Left renal pelvis (tissue), 4 donors: ENCODE data around the gene APOO. TPM values are rescaled to one million over a fixed set of nuclear protein-coding genes. Genes with fewer than 3 reads are reported as not detected.

ENCODE experiments used
- DNase-seq, 4 donors: peaks; one replicate each; pipeline ENCODE4 v3.0.0-alpha.2; 2013; ENCODE audit warnings: low read depth in 4 of 4, low spot score in 3 of 4
- polyA plus RNA-seq, 4 donors: library from polyadenylated mRNA; unstranded; fragments of 120-200 nt; gene quantifications; one replicate each; pipeline ENCODE4 v1.2.1, GENCODE V29; 2013; ENCODE audit not compliant: insufficient read length in 4 of 4

Gene APOO
- polyA plus RNA-seq, 4 donors: 22.4 to 43.9 (median 37.3) TPM

DNA sequence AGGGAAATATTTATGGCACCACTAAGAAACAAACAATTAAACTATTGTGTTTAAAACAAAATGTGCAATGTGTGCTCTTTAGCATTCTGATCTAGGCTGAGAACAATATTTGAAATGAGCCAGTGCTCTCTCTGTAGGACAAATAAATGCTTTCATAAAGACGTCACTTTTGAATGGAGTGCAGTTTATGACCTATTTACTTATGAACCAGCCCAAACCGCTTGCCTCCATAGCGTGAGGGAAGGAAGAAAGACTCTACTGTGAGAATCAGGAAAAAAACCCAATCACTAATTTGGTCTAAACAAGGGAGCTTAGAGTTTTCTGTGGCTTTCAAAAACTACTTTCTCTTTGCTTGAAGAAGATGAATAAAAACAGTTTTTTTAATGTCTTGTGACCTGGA lies 85.3 kb downstream of the APOO start:
- no peak for DNase-seq

DNA sequence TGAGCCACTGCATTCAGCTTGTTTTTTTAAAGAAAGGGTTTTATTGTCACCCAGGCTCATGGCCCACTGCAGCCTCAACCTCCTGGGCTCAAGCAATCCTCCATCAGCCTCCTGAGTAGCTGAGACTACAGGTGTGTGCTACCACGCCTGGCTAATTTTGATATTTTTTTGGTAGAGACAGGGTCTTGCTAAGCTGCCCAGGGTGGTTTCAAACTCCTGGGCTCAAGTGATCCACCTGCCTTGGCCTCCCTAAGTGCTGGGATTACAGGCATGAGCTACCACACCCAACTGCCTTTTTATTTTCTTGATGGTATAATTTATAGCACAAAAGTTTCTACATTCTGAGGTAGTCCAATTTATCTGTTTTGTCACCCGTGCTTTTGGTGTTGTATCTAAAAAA lies 85.9 kb downstream of the APOO start:
- DNase-seq: no peak

DNA sequence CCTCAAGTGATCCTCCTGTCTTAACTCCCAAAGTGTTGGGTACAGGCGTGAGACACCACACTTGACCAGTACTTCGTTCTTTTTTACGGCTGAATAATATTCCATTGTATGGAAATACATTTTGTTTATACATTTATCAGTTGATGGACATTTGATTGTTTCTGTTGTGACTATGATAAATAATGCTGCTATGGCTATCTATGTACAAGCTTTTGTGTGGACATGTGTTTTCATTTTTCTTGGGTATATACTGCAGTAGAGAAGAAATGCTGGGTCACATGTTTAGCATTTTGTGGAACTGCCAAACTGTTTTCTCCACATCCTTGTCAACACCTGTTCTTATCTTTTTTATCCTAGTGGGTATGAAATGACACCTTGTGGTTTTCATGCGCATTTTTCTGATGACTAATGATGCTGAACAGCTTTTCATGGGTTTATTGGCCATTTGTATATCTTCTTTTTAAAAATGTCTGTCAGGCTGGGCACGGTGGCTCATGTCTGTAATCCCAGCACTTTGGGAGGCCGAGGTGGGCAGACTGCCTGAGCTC lies 87.4 kb downstream of the APOO start:
- DNase-seq: no peak

DNA sequence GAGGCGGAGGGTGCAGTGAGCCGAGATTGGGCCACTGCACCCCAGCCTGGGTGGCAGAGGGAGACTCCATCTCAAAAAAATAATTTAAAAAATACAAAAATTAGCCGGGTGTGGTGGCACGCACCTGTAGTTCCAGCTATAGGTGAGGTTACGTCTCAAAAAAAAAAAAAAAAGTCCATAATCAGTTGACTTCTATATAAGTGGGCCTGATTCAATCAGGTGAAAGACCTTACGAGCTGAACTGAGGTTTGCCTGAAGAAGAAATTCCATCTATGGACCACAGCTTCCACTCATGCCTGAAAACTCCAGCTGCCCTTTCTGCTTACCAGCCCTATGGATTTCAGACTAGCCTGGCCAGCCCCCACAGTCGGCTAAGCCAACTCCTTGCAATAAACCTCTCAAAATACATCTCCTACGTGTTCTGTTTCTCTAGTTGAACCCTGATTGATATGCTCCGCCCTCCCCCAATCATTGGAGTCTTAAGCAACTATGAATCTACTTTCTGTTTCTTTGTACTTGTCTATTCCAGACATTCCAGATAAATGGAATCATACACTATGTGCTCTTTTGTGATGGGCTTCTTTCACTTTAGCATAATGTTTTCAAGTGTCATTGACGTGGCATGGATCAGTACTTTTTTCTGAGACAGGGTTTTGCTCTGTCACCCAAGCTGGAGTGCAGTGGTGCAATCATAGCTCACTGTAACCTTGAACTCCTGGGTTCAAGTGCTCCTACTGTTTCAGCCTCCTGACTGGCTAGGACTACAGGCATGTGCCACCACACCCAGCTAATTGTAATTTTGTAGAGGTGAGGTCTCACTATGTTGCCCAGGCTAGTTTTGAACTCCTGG lies 88.1 kb downstream of the APOO start:
- no peak for DNase-seq

DNA sequence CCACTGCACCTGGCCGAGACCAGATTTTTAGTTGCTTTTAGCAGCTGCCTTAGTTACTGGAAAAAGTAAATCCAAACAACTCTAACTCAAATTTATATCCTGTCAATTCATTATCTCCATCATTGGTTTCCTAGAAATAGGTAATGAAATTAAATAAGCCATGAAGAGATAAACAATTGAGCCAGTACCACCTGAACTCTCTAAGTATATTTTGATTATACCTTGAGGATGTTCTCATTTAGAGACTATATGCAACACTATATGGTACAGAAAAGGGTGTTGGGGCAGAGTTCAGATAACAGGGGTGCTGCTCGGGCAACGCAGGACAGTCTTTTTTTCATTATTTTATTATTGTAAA lies 89.8 kb downstream of the APOO start:
- no peak for DNase-seq

DNA sequence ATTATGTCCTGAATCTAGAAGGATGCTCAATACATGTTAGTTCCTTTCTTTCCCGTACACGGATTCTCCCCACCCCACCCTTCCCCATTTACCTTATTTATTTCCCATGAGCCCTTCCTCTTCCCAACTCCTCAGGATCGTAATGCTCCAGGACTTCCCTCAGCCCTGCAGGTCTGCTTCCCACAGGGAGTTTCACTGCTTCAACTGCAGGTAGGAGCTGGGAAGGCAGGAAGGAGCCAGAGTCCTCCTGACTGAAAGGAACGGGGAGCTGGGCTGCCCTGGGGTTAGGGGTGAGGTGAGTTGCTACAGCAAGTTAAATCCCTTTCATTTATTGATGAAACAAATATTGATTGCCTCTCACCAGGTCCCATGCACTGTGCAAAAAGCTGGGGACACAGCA lies 91.6 kb downstream of the APOO start:
- no peak for DNase-seq

DNA sequence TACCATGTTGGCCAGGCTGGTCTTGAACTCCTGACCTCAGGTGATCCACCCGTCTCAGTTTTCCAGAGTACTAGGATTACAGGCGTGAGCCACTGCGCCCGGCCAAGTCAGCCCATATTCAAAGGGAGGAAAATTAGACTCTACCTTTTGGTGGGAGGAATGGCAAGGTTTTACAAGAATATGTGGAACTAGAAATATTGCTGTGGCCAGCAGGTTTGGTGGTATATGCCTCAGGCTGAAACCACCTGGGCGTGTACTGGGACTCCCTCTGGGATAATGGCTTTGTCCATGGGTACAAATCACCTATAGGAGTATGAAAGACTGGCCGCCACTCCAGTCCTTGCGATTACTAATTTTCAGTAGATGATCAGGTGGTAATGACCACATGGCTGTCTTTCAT lies 92.4 kb downstream of the APOO start:
- no peak for DNase-seq

DNA sequence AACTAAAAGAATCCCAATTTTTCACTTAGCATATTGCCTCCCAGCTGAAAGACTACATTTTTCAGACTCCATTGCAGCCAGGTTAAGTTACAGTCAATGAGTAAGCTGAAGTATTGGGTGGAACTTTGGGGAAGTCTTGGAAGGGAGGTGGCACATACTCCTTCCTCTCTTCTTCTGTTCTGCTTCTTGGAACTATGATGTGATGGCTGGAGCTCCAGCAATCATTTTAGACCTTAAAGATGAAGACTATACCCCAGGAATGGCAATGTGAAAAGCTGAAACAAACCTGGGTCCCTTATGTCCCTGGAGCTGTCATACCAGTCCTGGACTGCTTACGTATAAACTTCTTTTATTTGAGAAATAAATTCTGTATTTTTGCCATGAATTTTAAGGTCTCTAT lies 93.9 kb downstream of the APOO start:
- DNase-seq: no peak

DNA sequence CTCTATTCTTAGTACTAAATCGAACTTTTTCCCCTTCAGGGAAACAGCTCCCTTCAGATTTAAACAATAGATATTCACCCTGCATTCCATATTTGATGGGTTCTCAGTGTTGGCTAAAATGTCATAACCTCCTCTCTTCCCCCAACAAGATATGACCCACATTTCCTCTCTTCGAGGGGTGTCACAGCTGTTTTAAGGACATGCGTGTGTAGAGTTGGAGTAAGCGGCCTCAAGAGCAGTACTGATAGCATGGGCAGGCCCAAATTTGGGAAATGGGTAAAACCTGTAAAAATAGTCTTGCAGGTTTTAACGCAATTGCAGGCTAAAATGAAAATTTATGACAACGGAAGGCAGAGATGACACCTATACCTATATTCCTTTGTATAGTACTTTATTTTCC lies 96.1 kb downstream of the APOO start:
- DNase-seq: no peak

DNA sequence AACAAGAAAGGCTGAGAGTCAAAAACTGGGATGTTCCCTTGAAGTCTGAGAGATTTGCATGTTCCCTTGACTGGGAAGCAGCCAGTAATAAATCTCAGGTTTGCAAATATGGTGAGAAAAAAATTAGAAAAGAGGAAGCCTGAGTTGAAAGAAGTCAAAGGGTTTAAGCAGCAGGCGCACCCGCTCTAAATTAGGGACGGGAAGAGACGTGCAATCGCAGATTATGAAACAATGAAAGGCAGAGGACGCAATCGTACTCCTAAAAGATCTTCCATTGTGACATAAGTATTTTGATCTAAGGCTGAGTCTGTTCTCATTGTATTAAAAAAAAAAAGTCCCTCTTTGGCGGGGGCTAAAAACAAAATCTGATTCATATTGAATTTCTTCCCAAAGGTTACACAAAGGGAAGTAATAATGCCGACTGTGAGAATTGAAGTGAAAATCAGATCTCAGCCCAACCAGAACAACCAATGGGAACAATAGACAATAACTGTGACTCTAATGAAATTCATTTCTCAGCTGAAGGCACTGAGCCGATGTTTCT lies 96.6 kb downstream of the APOO start:
- DNase-seq: no peak

DNA sequence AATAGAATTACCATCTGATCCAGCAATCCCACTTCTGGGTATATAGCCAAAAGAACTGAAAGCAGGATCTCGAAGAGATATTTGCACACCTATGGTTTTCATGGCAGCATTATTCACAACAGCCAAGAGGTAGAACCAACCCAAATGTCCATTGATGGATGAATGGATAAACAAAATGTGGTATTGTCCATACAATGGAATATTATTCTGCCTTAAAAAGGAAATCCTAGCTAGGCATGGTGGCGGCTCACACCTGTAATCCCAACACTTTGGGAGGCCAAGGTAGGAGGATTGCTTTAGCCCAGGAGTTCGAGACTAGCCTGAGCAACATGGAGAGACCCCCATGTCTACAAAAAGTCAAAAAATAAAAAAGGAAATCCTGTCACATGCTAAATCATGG lies 97.5 kb downstream of the APOO start:
- DNase-seq: no peak

DNA sequence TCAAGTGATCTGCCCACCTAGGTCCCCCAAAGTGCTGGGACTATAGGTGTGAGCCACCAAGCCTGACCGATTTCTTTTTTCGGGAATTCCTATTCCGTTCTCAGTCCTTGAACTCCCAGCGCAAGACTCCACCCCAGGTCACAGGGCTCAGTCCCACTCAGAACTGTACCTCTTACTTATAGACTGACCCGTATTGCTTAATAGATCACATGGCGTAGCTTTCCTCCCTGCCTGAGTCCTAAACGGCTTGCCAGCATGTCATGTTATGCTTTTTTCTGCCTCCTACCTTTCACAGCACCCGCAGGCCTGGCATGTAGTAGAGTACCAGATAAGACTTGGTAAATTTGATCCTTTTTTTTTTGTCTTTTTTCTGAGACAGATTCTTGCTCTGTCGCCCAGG lies 102.3 kb downstream of the APOO start:
- no peak for DNase-seq

DNA sequence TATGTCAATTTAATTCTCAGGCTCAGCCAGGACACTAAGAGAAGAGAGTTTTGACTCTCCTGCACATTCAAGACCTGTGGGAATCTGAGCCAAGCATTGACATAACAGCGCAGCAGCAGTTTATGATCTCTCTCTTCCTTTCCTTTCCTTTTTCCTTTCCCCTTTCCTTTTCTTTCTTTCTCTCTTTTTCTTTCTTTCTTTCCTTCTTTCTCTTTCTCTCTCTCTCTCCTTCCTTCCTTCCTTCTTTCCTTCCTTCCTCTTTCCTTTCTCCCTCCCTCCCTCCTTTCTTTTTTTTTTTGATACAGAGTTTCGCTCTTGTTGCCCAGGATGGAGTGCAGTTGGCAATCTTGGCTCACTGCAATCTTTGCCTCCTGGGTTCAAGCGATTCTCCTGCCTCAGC lies 103.2 kb downstream of the APOO start:
- DNase-seq: no peak

DNA sequence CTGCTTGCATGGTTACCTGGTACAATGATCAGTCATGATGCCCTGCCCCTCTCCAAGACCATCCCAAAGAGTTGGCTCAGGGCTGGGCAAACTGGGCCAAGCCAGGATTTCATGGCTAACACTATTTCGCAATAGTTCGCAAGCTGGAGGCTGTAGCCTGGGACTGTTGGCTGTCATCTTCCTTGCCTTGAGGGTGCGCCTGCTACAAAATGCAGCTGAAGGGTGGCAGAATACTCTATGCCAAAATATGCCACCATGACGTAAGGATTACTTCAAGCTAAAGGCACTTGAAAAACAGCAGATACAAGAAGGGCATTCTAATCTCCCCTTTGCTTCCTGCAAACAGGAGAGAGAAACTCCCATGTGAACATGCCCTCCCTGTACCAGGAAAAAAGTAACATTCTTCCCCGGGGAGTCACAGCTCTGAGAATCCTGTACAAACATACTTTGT lies 103.8 kb downstream of the APOO start:
- DNase-seq: no peak

DNA sequence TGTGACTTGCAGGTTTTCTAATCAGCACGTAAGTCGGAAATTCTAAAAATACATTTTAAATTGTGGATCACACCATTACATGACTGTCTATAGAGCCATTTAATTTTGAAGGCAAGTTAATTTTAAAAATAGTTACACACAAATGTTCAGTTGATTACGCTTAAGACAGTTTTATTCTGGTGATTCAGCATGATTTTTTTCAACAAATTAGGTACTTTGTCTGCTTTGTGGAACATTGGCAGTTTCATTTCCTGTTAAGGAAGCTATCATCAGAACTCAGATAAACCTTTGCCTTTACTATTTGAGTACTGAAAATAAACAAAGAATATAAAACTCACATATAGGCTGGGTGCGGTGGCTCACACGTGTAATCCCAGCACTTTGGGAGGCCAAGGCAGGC lies 105.3 kb downstream of the APOO start:
- DNase-seq: no peak

DNA sequence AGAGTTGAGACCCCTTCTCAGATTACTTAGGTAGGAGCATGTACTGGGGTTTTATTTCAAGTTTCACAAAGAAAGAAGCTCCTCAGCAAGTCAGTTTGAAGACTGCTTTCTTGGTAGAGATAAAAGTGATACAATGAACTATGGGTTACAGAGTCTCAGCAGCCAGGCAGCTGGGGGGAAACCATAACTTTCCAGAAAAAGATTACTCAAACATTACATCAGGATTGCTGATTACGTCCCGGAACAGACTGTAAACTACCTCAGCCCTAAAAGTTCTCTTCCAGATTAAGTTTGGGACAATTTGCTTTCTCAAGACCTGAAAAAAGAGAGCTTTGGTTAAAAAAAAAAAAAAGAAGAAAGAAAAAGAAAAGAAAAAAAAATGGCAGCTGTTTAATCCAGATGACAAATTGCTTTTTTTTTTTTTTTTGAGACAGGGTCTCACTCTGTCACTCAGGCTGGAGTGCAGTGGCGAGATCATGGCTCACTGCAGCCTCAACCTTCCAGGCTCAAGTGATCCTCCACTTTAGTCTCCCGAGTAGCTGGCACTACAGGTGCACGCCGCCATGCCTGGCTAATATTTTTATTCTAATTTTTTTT lies 108.2 kb downstream of the APOO start:
- no peak for DNase-seq

DNA sequence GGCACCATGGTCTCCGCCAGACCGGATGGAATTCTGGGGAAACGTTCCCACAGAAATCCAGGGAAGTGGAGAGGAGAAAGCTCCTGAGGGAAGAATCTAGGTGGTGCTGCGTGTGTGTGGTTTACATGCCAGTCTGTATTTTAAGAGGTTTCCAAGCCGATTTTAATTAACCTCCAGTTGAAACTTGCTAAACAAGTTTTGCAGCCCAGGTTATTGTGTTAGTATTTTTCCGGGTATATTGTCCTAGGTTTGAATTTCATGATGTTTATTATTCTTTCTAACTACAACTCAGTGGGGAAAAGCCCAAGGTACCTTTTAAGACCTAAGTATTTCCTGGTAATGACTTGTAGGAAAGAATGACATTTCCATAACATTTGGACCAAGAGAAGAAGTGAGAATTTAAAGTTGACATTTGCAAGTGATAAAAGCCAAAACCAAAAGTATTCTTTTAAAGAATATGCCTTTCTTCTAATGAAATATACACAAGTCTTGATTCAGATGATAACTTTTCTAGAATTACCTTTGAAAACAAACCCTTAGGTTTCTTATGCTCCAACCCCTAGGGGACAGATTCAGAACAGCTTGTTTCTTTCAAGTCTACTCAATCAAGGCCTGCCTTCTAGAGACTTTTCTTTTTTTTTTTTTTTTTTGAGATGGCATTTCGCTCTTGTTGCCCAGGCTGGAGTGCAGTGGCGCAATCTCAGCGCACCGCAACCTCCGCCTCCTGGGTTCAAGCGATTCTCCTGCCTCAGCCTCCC lies 110.2 kb downstream of the APOO start:
- no peak for DNase-seq

DNA sequence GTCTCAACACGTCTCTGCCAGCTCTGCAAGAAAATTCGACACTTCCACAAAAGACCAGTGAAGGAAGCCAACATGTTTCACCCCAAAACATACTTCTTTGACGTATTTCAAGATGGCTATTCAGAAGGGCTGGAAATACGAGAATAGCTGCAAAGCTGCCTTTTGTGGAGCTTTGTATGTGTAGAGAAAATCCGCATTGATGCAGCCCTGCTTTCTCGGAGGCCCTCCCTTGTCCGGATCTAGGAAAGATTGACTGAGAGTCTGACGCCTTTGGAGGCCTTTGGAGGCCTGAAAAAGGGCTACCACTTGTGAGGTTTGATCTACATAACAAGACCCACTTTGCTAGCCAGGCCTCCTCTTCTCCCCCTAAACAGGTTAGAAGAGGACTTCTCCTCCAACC lies 112.5 kb downstream of the APOO start:
- DNase-seq: no peak

DNA sequence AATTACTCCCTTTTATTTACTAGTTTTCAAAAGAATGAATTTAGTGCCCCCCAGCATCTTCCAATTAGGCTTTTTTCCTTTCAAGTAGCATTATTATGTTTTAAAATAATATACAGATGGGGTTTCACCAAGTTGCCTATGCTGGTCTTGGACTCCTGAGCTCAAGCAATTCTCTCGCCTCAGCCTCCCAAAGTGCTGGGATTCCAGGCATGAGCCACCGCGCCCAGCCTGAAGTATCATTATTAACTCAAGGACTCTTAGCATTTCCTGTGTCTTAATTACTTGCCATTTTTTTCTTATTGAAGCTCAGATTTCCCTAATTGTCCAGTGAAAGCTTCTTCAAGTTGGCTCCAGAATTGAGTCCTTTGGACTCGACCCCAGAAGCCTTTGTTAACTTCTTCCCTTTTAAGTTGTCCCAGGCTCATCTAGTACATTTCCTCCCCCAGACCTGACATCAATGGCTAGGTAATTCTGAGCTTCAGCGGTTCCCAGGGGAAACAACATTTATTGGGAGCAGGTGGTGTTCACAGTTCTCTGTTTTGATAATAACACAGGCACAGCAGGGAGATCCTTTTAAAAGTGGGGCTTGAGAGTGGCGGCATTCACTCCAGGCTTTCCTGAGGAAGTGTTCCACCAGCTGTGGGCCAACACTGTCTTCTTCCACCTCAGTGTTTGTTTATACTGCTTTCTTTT lies 114.7 kb downstream of the APOO start:
- no peak for DNase-seq

DNA sequence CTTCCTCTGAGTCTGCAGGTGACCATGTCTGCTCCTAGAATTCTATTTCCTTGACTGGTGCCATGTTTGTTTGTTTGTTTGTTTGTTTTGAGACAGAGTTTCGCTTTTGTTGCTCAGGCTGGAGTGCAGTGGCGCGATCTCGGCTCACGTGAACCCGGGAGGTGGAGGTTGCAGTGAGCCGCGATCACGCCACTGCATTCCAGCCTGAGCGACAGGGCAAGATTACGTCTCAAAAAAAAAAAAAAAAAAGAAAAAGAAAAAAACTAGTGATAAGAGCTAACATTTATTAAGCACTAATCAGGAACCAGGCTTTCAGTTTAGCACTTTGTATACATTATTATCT lies 117.6 kb downstream of the APOO start:
- no peak for DNase-seq
